K562 (cell line): Measurements from ENCODE around the gene CALU. TPM values are rescaled to one million over a fixed set of nuclear protein-coding genes. Genes with fewer than 3 reads are reported as not detected.

ENCODE experiments used
- ATF4 ChIP-seq: fragments of 450-650 bp; formaldehyde crosslinking; IDR thresholded peaks from 2 replicates; pipeline ENCODE4 v1.4.0; 2022; ENCODE audit warnings: mild to moderate bottlenecking, moderate library complexity
- BRF2 ChIP-seq: IDR thresholded peaks from 3 replicates; pipeline ENCODE4 v1.6.1; 2011; ENCODE audit warnings: borderline replicate concordance, mild to moderate bottlenecking; ENCODE audit not compliant: insufficient read length, insufficient read depth
- CBX3 ChIP-seq, 2 experiments: IDR thresholded peaks; 1 replicate in 1 of 2; 2 replicates in 1 of 2; pipeline ENCODE4 v1.6.1; 2012; ENCODE audit warnings: inconsistent platforms in 2 of 2, low read length in 2 of 2, borderline replicate concordance in 1 of 2, control low read depth in 1 of 2
- CCNT2 ChIP-seq: IDR thresholded peaks from 2 replicates; pipeline ENCODE4 v1.6.1; 2011; ENCODE audit warnings: borderline replicate concordance, low read depth, mild to moderate bottlenecking, moderate library complexity, mixed read lengths, low read length; ENCODE audit not compliant: insufficient read length; ENCODE audit errors: extremely low read depth
- DMBX1 ChIP-seq: fragments of 250-450 bp; sonication (Bioruptor Pico); IDR thresholded peaks from 2 replicates; pipeline ENCODE4 v1.8.0; 2022; ENCODE audit warnings: inconsistent platforms, mild to moderate bottlenecking, moderate library complexity, borderline replicate concordance
- ETV6 ChIP-seq, 3 experiments: fragments of 150-350 bp in 1 of 3; sonication (generic) in 1 of 3; formaldehyde crosslinking in 1 of 3; IDR thresholded peaks; 2 replicates each; pipeline versions ENCODE4 v1.6.1 to v1.8.0; 2014 to 2022; ENCODE audit warnings: borderline replicate concordance in 2 of 3, low read depth in 2 of 3, antibody characterized with exemption in 1 of 3, low read length in 1 of 3, mild to moderate bottlenecking in 1 of 3, missing genetic modification reagents in 1 of 3
- GTF2F1 ChIP-seq: IDR thresholded peaks from 2 replicates; pipeline ENCODE4 v1.6.1; 2011; ENCODE audit warnings: low read depth, low read length, improper control_type of control experiment
- HDAC3 ChIP-seq: fragments of 450-650 bp; IDR thresholded peaks from 2 replicates; pipeline ENCODE4 v1.6.1; 2018; ENCODE audit warnings: borderline replicate concordance, mild to moderate bottlenecking, moderate library complexity; ENCODE audit not compliant: partially characterized antibody
- HDAC6 ChIP-seq: IDR thresholded peaks from 2 replicates; pipeline ENCODE4 v1.6.1; 2012; ENCODE audit warnings: low read depth, mild to moderate bottlenecking, control low read depth, inconsistent platforms, low read length, moderate library complexity
- HNRNPLL ChIP-seq: fragments of 200-400 bp; formaldehyde crosslinking; IDR thresholded peaks from 2 replicates; pipeline ENCODE4 v1.6.1; 2017; ENCODE audit warnings: low read length, low read depth, mild to moderate bottlenecking; ENCODE audit not compliant: poor library complexity, severe bottlenecking
- ID3 ChIP-seq, 2 experiments: fragments of 250-450 bp in 1 of 2; fragments of 450-650 bp in 1 of 2; sonication (Bioruptor Pico) in 1 of 2; IDR thresholded peaks; 2 replicates each; pipeline versions ENCODE4 v1.6.1 to v1.8.0; 2016 to 2021; ENCODE audit warnings: mild to moderate bottlenecking in 2 of 2, moderate library complexity in 2 of 2, missing compliant biosample characterization in 1 of 2, missing genetic modification characterization in 1 of 2
- IRF9 ChIP-seq: fragments of 450-650 bp; IDR thresholded peaks from 2 replicates; pipeline ENCODE4 v1.6.1; 2016; ENCODE audit warnings: missing biosample characterization, missing genetic modification characterization
- LARP7 ChIP-seq: fragments of 450-650 bp; IDR thresholded peaks from 2 replicates; pipeline ENCODE4 v1.6.1; 2016
- MCM2 ChIP-seq: fragments of 450-650 bp; IDR thresholded peaks from 2 replicates; pipeline ENCODE4 v1.6.1; 2017; ENCODE audit warnings: low read depth, mild to moderate bottlenecking
- MYC ChIP-seq, 2 experiments: fragments of 250-450 bp in 1 of 2; sonication (Bioruptor Pico) in 1 of 2; IDR thresholded peaks; 2 replicates each; pipeline versions ENCODE4 v1.5.1 to v1.6.1; 2012 to 2021; ENCODE audit warnings: low read depth in 2 of 2, borderline replicate concordance in 1 of 2, improper control_type of control experiment in 1 of 2, low read length in 1 of 2, mild to moderate bottlenecking in 1 of 2, moderate library complexity in 1 of 2
- SMARCB1 ChIP-seq: IDR thresholded peaks from 2 replicates; pipeline ENCODE4 v1.6.1; 2011; ENCODE audit warnings: improper control_type of control experiment, low read depth; ENCODE audit not compliant: insufficient read length
- TCF3 ChIP-seq: sonication (generic); formaldehyde crosslinking; IDR thresholded peaks from 2 replicates; pipeline ENCODE4 v1.4.0; 2020; ENCODE audit warnings: mild to moderate bottlenecking, missing genetic modification reagents
- ZBTB17 ChIP-seq: fragments of 450-650 bp; formaldehyde crosslinking; IDR thresholded peaks from 2 replicates; pipeline ENCODE4 v1.4.0; 2020; ENCODE audit warnings: mild to moderate bottlenecking
- ZNF316 ChIP-seq: fragments of 450-650 bp; IDR thresholded peaks from 2 replicates; pipeline ENCODE4 v1.6.1; 2016
- ZNF431 ChIP-seq: sonication (generic); formaldehyde crosslinking; IDR thresholded peaks from 2 replicates; pipeline ENCODE4 v1.8.0; 2022; ENCODE audit warnings: mild to moderate bottlenecking, missing genetic modification reagents
- ZNF511 ChIP-seq: sonication (generic); formaldehyde crosslinking; IDR thresholded peaks from 2 replicates; pipeline ENCODE4 v1.8.0; 2022; ENCODE audit warnings: mild to moderate bottlenecking, missing genetic modification reagents
- ZNF561 ChIP-seq: fragments of 450-650 bp; formaldehyde crosslinking; conservative IDR thresholded peaks from 2 replicates; pipeline ENCODE4 v1.4.0; 2020; ENCODE audit warnings: mild to moderate bottlenecking, moderate library complexity
- polyA plus RNA-seq, 8 experiments: library from polyadenylated mRNA; depleted of rRNA in 4 of 8; stranded (reverse) in 5 of 8; unstranded in 3 of 8; fragments of >200 nt; fragmentation: Nextera tagmentation in 2 of 8; fragmentation: Illumina TruSeq in 1 of 8; extraction: Ambion mirVana in 2 of 8; extraction: Trizol in 1 of 8; gene quantifications; 2 replicates each; pipeline versions ENCODE4 v1.2.1 to v1.2.3, GENCODE V29; 2011 to 2014; ENCODE audit warnings: inconsistent platforms in 1 of 8, missing spikeins in 1 of 8
- total RNA-seq, 7 experiments: library from RNA; depleted of rRNA in 6 of 7; stranded (reverse); fragments of >200 nt in 6 of 7; fragmentation: Illumina TruSeq in 2 of 7; extraction: Trizol in 2 of 7; gene quantifications; 2 replicates each; pipeline versions ENCODE4 v1.2.1 to v1.2.3, GENCODE V29; 2011 to 2021; ENCODE audit warnings: low replicate concordance in 1 of 7

CALU gene
- total and polyA plus RNA-seq, 9 of the 15 experiments (the other 6 are each of a cell fraction or from before 2014, with no cell fraction given) = 166 to 286 (median 215) TPM

GRCh38 chr7:128783143-128783861 lies 44.1 kb downstream of the CALU start (continued):
- TF ChIP-seq ZNF511 (peak; percentile 98), SMARCB1 (no peak), ZNF316 (no peak), LARP7 (peak; percentile 15; the same call in 1 of the 2 replicates), ATF4 (CRISPR knock-in tag) (no peak), HDAC6 (peak; percentile 90; the same call in 1 of the 2 replicates), MYC (IDR thresholded peaks at IDR 0.05; ENCODE audit: low read depth, low read length) (peak; percentile 60; the same call in 1 of the 2 replicates), MYC (CRISPR knock-in tag; IDR thresholded peaks at IDR 0.05; ENCODE audit: borderline replicate concordance, low read depth) (no peak), ZNF561 (no peak), DMBX1 (CRISPR knock-in tag) (peak; percentile 83; the same call in 1 of the 2 replicates), GTF2F1 (peak; percentile 85; the same call in 1 of the 2 replicates), ZBTB17 (peak; percentile 72; the same call in 1 of the 2 replicates), ZNF431 (CRISPR knock-in tag) (peak; percentile 86), CBX3 (IDR thresholded peaks at IDR 0.05; ENCODE audit: borderline replicate concordance in 1 of 2, low read length in 2 of 2) (peak in 1 of 2 experiments; percentile 92; a peak in 1 of 3 replicates), IRF9 (tag) (0 out of 2 replicates have a peak, but pooled peaks have one; percentile 42), HNRNPLL (peak; percentile 69), ID3 (CRISPR knock-in tag; IDR thresholded peaks at IDR 0.05) (no peak), ID3 (tag; IDR thresholded peaks at IDR 0.05) (peak; percentile 68; the same call in 1 of the 2 replicates), MCM2 (no peak), TCF3 (CRISPR knock-in tag) (peak; percentile 74), ETV6 (IDR thresholded peaks at IDR 0.05; ENCODE audit: borderline replicate concordance in 1 of 2, low read depth in 2 of 2, low read length in 1 of 2) (no peak), ETV6 (CRISPR knock-in tag; IDR thresholded peaks at IDR 0.05; ENCODE audit: borderline replicate concordance) (no peak), BRF2 (no peak), CCNT2 (no peak), HDAC3 (no peak)
